A673 (cell line): ENCODE measurements around the gene IFNE. TPM values are rescaled to one million over a fixed set of nuclear protein-coding genes. Genes with fewer than 3 reads are reported as not detected.

ENCODE experiments used
- BruUV-seq: library from RNA; stranded (reverse); fragments of 400-500 nt; replicated peaks from 2 replicates; lab custom pipeline; 2021; lab: Mats Ljungman, UMichigan
- CTCF ChIA-PET: fragments of 300-600 bp; sonication (Branson Sonifier 250); formaldehyde crosslinking; loops from one replicate; lab custom pipeline; 2022; ENCODE audit warnings: antibody characterized with exemption; lab: Charles Lee
- POLR2A ChIA-PET: fragments of 300-600 bp; sonication (Branson Sonifier 250); formaldehyde crosslinking; loops from one replicate; lab custom pipeline; 2022; ENCODE audit warnings: antibody characterized with exemption; ENCODE audit not compliant: low non-redundant PET; lab: Charles Lee
- DNase-seq: peaks from one replicate; pipeline ENCODE4 v3.0.0-alpha.2; 2015; ENCODE audit warnings: low spot score
- H3K27ac ChIP-seq: fragments of 200-600 bp; sonication (generic); 2 replicates; pipeline ENCODE4 v1.5.1; 2016; ENCODE audit warnings: mixed run types, low read depth, mild to moderate bottlenecking, mixed read lengths, antibody characterized with exemption, low read length; ENCODE audit not compliant: poor library complexity, severe bottlenecking
- H3K27me3 ChIP-seq: fragments of 200-600 bp; sonication (generic); replicated peaks from 2 replicates; pipeline ENCODE4 v1.6.1; 2017; ENCODE audit warnings: mixed run types, low read depth, mild to moderate bottlenecking, mixed read lengths, antibody characterized with exemption, low read length; ENCODE audit not compliant: insufficient read depth, poor library complexity
- H3K36me3 ChIP-seq: fragments of 200-600 bp; sonication (generic); 2 replicates; pipeline ENCODE4 v1.6.1; 2016; ENCODE audit warnings: mixed run types, mild to moderate bottlenecking, mixed read lengths, antibody characterized with exemption, low read length; ENCODE audit not compliant: insufficient read depth, poor library complexity, severe bottlenecking
- H3K4me1 ChIP-seq: fragments of 200-600 bp; sonication (generic); 2 replicates; pipeline ENCODE4 v1.6.1; 2017; ENCODE audit warnings: mixed run types, mild to moderate bottlenecking, mixed read lengths, antibody characterized with exemption, low read length; ENCODE audit not compliant: insufficient read depth, poor library complexity, severe bottlenecking
- H3K4me3 ChIP-seq: fragments of 200-600 bp; sonication (generic); 2 replicates; pipeline ENCODE4 v1.5.1; 2016; ENCODE audit warnings: low read depth, mixed run types, mild to moderate bottlenecking, mixed read lengths, low read length; ENCODE audit not compliant: poor library complexity, severe bottlenecking
- H3K9me3 ChIP-seq: fragments of 200-600 bp; sonication (generic); 2 replicates; pipeline ENCODE4 v1.6.1; 2016; ENCODE audit warnings: mixed run types, low read depth, mild to moderate bottlenecking, mixed read lengths, antibody characterized with exemption, low read length; ENCODE audit not compliant: poor library complexity, severe bottlenecking
- EZH2 ChIP-seq: fragments of 200-600 bp; sonication (generic); IDR thresholded peaks from 2 replicates; pipeline ENCODE4 v1.6.1; 2017; ENCODE audit warnings: borderline replicate concordance, low read depth, mild to moderate bottlenecking, mixed read lengths, antibody characterized with exemption, low read length; ENCODE audit not compliant: poor library complexity, severe bottlenecking
- intact Hi-C: fragments of 100-400 bp; cut with micrococcal nuclease; formaldehyde crosslinking; loops from one replicate; pipeline ENCODE4 v1.10.0; 2022; ENCODE audit not compliant: unreplicated experiment
- total RNA-seq: library from RNA; stranded (reverse); gene quantifications from 2 replicates; pipeline ENCODE4 v1.2.3, GENCODE V29; 2021
- TF ChIP-seq, protein P1 (sequence below): fragments of 300-800, 200-600 bp; sonication (generic); conservative IDR thresholded peaks from 2 replicates; pipeline ENCODE4 v1.5.1; 2017; ENCODE audit warnings: low read depth, mild to moderate bottlenecking, antibody characterized with exemption, low read length, moderate library complexity, mixed read lengths

The IFNE gene
- total RNA-seq, 1 experiment from 2014 or later = not detected

DNA sequence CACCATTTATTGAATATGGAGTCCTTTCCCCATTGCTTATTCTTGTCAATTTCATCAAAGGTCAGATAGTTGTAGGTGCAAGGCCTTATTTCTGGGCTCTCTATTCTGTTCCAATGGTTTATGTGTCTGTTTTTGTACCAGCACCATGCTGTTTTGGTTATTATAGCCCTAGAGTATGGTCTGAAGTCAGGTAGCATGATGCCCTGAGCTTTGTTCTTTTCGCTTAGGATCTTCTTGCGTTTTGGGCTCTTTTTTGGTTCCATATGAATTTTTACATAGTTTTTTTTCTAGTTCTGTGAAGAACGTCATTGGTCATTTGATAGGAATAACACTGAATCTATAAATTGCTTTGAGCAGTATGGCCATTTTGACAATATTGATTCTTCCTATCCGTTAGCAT lies 40.2 kb upstream of the IFNE start:
- no peaks in the 10 kb centered on the region for H3K36me3 ChIP-seq
- TF ChIP-seq EZH2 = no peak
- TF ChIP-seq, protein P1, sequence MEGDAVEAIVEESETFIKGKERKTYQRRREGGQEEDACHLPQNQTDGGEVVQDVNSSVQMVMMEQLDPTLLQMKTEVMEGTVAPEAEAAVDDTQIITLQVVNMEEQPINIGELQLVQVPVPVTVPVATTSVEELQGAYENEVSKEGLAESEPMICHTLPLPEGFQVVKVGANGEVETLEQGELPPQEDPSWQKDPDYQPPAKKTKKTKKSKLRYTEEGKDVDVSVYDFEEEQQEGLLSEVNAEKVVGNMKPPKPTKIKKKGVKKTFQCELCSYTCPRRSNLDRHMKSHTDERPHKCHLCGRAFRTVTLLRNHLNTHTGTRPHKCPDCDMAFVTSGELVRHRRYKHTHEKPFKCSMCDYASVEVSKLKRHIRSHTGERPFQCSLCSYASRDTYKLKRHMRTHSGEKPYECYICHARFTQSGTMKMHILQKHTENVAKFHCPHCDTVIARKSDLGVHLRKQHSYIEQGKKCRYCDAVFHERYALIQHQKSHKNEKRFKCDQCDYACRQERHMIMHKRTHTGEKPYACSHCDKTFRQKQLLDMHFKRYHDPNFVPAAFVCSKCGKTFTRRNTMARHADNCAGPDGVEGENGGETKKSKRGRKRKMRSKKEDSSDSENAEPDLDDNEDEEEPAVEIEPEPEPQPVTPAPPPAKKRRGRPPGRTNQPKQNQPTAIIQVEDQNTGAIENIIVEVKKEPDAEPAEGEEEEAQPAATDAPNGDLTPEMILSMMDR = no peak
- ChIA-PET POLR2A (no interaction called here), CTCF (no interaction called here)
- no peak overlapping the region for H3K4me3 ChIP-seq
- H3K27me3 ChIP-seq = no peaks in the 10 kb centered on the region
- no TSS peak for BruUV-seq
- intact Hi-C loops = no loop called here
- DNase-seq = no peak
- no peak overlapping the region for H3K27ac ChIP-seq
- H3K9me3 ChIP-seq = no peaks in the 10 kb centered on the region
- no peaks in the 10 kb centered on the region for H3K4me1 ChIP-seq

DNA sequence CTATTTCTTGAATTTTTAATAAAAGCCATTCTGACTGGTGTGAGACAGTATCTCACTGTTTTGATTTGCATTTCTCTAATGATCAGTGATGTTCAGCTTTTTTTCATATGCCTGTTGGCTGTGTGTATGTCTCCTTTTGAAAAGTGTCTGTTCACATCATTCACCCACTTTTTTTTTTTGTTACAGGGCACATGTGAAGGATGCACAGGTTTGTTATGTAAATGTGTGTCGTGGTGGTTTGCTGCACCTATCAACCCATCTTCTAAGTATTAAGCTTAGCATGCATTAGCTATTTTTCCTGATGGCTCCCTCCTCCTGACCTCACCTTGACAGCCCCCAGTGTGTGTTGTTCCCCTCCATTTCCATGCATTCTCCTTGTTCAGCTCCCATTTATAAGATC lies 39.3 kb upstream of the IFNE start:
- no peaks in the 10 kb centered on the region for H3K27me3 ChIP-seq
- no peak overlapping the region for H3K27ac ChIP-seq
- BruUV-seq = no TSS peak
- H3K4me1 ChIP-seq = no peaks in the 10 kb centered on the region
- TF ChIP-seq EZH2 = no peak
- TF ChIP-seq, protein P1 = no peak
- no peaks in the 10 kb centered on the region for H3K9me3 ChIP-seq
- no peak overlapping the region for H3K4me3 ChIP-seq
- ChIA-PET CTCF (no interaction called here), POLR2A (no interaction called here)
- intact Hi-C loops = no loop called here
- no peak for DNase-seq
- no peaks in the 10 kb centered on the region for H3K36me3 ChIP-seq

DNA sequence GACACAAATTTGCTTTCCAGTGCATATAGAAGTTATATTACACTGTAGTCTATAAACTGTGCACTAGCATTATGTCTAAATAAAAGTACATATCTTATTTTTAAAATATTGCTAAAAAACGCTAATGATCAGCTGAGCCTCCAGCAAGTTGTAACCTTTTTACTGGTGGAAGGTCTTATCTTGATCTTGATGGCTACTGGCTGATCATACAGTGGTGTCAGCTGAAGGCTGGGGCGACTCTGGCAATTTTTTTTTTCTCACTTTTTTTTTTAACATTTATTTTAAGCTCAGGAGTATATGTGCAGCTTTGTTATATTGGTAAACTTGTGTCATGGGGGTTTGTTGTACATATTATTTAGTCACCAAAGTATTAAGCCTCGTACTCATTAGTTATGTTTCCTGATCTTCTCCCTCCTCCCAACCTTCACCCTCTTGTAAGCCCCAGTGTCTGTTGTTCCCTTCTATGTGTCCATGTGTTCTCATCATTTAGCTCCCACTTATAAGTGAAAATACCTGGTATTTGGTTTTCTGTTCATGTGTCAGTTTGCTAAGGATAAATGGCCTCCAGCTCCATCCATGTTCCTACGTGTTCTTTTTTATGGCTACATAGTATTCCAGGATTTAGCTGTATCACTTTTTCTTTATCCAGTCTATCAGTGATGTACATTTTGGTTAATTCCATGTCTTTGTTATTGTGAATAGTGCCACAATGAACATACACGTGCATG lies 38.6 kb upstream of the IFNE start:
- TF ChIP-seq, protein P1 = no peak
- no peak for TF ChIP-seq EZH2
- POLR2A ChIA-PET = no interaction called here
- CTCF ChIA-PET = no interaction called here
- Histone ChIP-seq H3K36me3 (no peaks in the 10 kb centered on the region), H3K9me3 (no peaks in the 10 kb centered on the region), H3K27ac (no peak overlapping the region), H3K27me3 (no peaks in the 10 kb centered on the region), H3K4me3 (no peak overlapping the region), H3K4me1 (no peaks in the 10 kb centered on the region)
- no TSS peak for BruUV-seq
- intact Hi-C loops = no loop called here
- DNase-seq = no peak
